Measurements from ENCODE around the gene EDIL3.

EDIL3 gene

GRCh38 chr5:84292788-84293653, 91.7 kb downstream of the EDIL3 start:
- no peak for DNase-seq (ENCODE audit: extremely low read depth, insufficient read length)
- TF ChIP-seq CTCF (IDR thresholded peaks at IDR 0.05; ENCODE audit: insufficient read depth, low read length, poor library complexity, severe bottlenecking) = no peak
- no peaks in the 10 kb centered on the region for H3K36me3 ChIP-seq (ENCODE audit: control insufficient read depth, insufficient read depth, low read length)
- no peaks in the 10 kb centered on the region for H3K27me3 ChIP-seq (replicated peaks; ENCODE audit: control insufficient read depth, insufficient read depth, low read length)
- no peak overlapping the region for H3K4me3 ChIP-seq (replicated peaks; ENCODE audit: low read depth, low read length)

- H3K4me3 ChIP-seq (replicated peaks; ENCODE audit: low read depth, low read length) = no peak overlapping the region
- H3K27me3 ChIP-seq (replicated peaks; ENCODE audit: control insufficient read depth, insufficient read depth, low read length) = no peaks in the 10 kb centered on the region
- TF ChIP-seq CTCF (IDR thresholded peaks at IDR 0.05; ENCODE audit: insufficient read depth, low read length, poor library complexity, severe bottlenecking) = no peak
- no peak for DNase-seq (ENCODE audit: extremely low read depth, insufficient read length)
- no peaks in the 10 kb centered on the region for H3K36me3 ChIP-seq (ENCODE audit: control insufficient read depth, insufficient read depth, low read length)
These were observed 92.6 kb downstream of the EDIL3 start for GRCh38 chr5:84292000-84292642.

GRCh38 chr5:84290673-84291072, 94.0 kb downstream of the EDIL3 start:
- H3K27me3 ChIP-seq (replicated peaks; ENCODE audit: control insufficient read depth, insufficient read depth, low read length) = no peaks in the 10 kb centered on the region
- no peak for TF ChIP-seq CTCF (IDR thresholded peaks at IDR 0.05; ENCODE audit: insufficient read depth, low read length, poor library complexity, severe bottlenecking)
- no peak overlapping the region for H3K4me3 ChIP-seq (replicated peaks; ENCODE audit: low read depth, low read length)
- DNase-seq (ENCODE audit: extremely low read depth, insufficient read length) = no peak
- H3K36me3 ChIP-seq (ENCODE audit: control insufficient read depth, insufficient read depth, low read length) = no peaks in the 10 kb centered on the region

GRCh38 chr5:84290161-84290560, 94.5 kb downstream of the EDIL3 start:
- TF ChIP-seq CTCF (IDR thresholded peaks at IDR 0.05; ENCODE audit: insufficient read depth, low read length, poor library complexity, severe bottlenecking) = no peak
- DNase-seq (ENCODE audit: extremely low read depth, insufficient read length) = no peak
- H3K27me3 ChIP-seq (replicated peaks; ENCODE audit: control insufficient read depth, insufficient read depth, low read length) = no peaks in the 10 kb centered on the region
- no peaks in the 10 kb centered on the region for H3K36me3 ChIP-seq (ENCODE audit: control insufficient read depth, insufficient read depth, low read length)
- no peak overlapping the region for H3K4me3 ChIP-seq (replicated peaks; ENCODE audit: low read depth, low read length)

GRCh38 chr5:84287951-84288350, 96.7 kb downstream of the EDIL3 start:
- TF ChIP-seq CTCF (IDR thresholded peaks at IDR 0.05; ENCODE audit: insufficient read depth, low read length, poor library complexity, severe bottlenecking) = no peak
- H3K36me3 ChIP-seq (ENCODE audit: control insufficient read depth, insufficient read depth, low read length) = no peaks in the 10 kb centered on the region
- DNase-seq (ENCODE audit: extremely low read depth, insufficient read length) = no peak
- no peaks in the 10 kb centered on the region for H3K27me3 ChIP-seq (replicated peaks; ENCODE audit: control insufficient read depth, insufficient read depth, low read length)
- no peak overlapping the region for H3K4me3 ChIP-seq (replicated peaks; ENCODE audit: low read depth, low read length)

Measured in GM06990 (cell line).